RCC 7860 (cell line): ENCODE measurements around the gene CNGA3.

Experiments used
- DNase-seq: peaks from one replicate; pipeline ENCODE4 v3.0.0-alpha.2; 2015; ENCODE audit warnings: low spot score
- FAIRE-seq: peaks from 2 replicates; lab custom pipeline; 2012; peaks lifted over from hg19 to GRCh38; lab: Jason Lieb, UNC

The CNGA3 gene

GRCh38 chr2:98324181-98324580 lies 22.1 kb upstream of the CNGA3 start:
- DNase-seq (no peak), FAIRE-seq (no peak)

DNA sequence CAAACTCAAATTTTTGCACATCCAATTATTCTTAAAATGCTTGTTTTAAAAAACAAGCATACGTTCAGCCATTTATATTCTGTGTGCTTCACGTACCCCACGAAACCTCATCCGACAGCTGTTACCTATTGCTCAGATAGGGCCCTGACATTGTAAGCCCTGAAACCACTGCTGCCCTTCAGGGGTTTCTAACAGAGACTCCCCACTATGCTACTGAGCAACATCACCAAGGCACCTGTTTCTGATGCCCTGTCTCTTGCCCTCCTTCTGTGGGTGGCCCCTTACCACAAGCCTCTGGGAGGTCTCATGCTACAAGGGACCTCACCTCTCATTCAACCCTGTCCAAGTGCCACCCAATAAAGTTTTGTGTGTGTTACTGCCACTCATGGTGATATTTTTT lies 18.5 kb upstream of the CNGA3 start:
- DNase-seq = no peak
- FAIRE-seq = no peak

DNA sequence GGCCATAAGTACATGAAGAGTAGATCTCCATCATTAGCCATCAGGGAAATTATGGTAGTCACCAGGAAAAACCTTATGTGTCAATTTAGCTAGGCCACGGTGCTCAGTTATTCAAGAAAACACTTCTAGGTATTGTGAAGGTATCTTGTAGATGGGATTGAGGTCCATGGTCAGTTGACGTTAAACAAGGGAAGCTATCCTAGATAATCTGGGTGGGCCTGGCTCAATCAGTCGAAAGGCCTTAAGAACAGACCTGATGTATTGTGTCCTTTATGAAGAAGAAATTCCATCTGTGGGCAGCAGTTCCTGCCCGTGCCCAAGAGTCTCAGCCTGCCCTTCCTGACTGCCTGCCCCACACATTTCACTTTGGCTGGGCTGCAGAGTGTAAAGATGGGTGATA lies 16.7 kb upstream of the CNGA3 start:
- DNase-seq (no peak), FAIRE-seq (no peak)

DNA sequence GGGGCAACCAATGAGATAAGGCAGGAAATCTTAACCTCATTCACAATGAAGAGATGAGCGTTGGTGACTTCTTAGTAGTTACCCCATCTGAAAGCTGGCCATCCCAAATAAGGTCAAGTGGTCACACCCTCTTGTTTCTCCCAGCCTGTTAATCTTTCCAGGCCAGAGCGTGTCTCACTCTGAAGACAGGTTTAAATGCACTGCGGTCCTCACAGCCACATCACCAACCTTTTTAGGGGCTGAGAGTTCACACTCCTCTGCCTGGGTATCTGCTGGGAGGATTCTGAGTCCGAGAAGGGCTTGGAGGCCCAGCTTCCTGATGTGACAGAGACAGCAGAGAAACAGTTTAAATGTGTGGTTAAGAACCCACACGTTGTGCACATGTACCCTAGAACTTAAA lies 13.3 kb upstream of the CNGA3 start:
- no peak for FAIRE-seq
- no peak for DNase-seq

- peak; percentile 21 for DNase-seq
These were observed 12.3 kb upstream of the CNGA3 start for GRCh38 chr2:98333922-98334321.

DNA sequence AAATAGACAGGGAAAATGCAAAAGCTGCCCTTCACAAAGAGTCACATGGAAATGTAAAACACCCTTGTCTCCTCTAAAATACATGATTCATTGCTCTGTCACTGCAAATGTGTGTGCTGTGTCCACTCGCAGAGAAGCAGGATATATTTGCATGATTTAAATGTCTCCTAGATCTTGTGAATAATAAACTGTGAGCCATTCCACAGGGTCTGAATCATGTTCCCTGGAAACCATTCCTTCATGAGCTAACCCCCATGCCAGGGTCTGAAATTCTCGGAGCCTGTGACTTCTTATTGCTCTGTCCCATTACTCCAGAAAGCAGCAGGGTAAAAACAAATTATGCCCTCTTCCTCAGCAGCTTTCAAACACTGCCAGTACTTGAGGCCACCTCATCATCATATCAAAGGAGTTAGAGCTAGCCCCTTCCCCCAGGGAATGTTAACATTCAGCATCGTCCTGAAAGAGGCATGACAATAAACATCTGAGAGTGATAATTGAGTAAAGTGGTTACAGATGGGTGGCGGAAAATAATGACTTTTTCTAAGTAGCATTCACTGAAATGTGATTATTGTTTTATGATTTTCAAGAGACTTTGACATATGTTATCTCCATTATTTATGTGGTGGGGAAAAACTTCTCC lies 11.7 kb upstream of the CNGA3 start:
- peak; percentile 93 for DNase-seq
- FAIRE-seq = peak; percentile 97

More at GRCh38 chr2:98333922-98334321, 12.3 kb upstream of the CNGA3 start:
- FAIRE-seq = no peak

DNA sequence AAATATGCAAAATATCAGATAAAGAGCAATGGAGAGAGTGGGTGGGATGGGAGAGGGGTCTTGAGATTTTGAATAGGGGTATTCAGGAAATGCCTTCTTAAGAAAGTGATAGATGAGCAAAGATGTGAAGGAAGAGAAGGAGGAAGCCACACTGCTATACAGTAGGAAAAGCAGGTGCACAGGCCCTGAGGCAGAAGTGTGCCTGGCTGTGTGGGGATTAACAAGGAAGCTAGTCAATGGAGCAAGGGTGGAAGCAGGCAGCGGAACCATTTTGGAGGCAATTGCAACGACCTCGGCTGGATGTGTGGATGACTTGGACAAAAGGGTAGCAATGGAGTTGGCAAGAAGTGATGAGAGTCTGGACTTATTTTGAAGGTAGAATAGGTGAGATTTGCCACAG lies 11.0 kb upstream of the CNGA3 start:
- FAIRE-seq (no peak), DNase-seq (no peak)

DNA sequence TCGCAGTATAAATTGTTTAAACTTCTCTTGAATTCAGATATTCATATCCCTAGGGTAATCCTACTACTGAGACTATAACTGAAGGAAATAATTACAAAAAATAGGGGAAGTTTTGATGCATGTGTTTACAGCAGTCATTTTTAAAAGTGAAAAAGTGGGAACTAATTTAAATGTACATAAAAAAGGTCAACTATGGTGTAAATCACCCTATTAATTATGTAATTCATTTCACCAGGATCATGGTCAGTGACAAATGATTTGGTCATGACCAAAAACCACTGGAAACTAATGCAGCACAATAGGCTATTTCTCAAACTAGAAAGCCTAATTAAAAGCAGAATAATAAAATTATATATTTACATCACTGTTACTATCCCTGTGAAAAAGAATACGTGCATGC lies 5.0 kb upstream of the CNGA3 start:
- FAIRE-seq (no peak), DNase-seq (no peak)

DNA sequence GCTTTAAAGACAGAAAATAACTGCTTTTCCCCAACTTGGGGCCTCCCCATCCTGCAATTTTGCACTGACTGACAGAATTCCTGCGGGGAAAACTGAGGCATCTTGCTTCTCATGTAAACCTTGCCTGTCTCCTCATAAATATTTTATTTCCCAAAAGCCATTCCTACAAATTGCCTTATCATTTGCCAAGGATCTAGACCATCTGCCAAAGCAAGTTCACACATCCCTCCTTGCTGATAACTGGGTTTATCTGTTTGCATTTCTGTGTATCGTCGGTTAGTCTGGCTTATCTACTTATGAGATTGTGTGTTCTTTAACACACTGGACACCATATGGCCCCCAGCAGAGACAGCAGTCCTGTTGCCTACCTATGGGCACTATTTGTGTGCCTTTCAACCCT lies 3.0 kb upstream of the CNGA3 start:
- no peak for FAIRE-seq
- DNase-seq = no peak

GRCh38 chr2:98347298-98348065 lies 1.2 kb downstream of the CNGA3 start:
- FAIRE-seq (no peak), DNase-seq (no peak)

GRCh38 chr2:98348066-98348561 lies 1.9 kb downstream of the CNGA3 start:
- no peak for FAIRE-seq
- DNase-seq = peak; percentile 14

- no peak for DNase-seq
- FAIRE-seq = no peak
These were observed 4.2 kb downstream of the CNGA3 start for GRCh38 chr2:98350411-98350810.

- no peak for FAIRE-seq
- DNase-seq = no peak
These were observed 9.6 kb downstream of the CNGA3 start for GRCh38 chr2:98355881-98356280.

DNA sequence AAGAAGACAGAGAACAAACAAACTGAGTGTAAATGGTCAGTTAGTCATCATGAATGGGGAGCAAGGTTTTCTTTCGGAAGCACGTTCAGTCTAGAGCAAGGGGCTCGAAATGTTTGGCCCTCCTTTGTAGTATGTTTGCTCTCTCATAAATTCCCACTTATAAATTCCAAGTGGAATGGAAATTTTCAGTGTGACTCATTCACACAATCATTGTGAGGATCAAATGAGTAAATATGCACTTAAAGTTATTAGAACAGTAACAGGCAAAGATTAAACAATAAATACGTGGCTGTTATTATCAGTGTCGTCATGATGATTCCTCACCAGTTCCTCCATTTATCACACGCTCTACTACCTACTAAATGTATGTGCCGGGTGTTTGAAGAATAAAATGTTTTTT lies 10.5 kb downstream of the CNGA3 start:
- no peak for FAIRE-seq
- DNase-seq = no peak

GRCh38 chr2:98357849-98358248 lies 11.6 kb downstream of the CNGA3 start:
- DNase-seq = no peak

DNA sequence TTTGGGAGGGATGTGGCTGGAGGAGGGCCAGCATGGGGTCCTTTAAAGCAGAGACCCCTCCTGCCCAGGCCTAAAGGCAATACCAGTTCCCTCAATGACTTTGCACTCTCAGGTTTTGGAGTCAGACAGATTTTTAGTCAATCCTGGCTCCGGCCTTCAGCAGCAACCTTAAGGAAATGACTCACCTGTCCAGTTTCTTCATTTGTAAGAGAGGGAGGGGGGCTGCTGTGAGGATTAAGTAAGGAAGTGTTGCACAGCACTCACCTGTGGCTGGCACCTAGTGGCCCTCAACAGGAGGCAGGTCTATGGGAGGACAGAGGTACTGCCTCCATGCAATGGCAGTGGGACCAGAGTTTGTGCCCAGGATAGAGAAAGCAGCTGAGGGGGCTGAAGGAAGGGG lies 13.7 kb downstream of the CNGA3 start:
- FAIRE-seq = no peak
- no peak for DNase-seq

More at GRCh38 chr2:98357849-98358248, 11.6 kb downstream of the CNGA3 start:
- no peak for FAIRE-seq

- DNase-seq (no peak), FAIRE-seq (no peak)
These were observed 21.5 kb downstream of the CNGA3 start for GRCh38 chr2:98367721-98368120.

DNA sequence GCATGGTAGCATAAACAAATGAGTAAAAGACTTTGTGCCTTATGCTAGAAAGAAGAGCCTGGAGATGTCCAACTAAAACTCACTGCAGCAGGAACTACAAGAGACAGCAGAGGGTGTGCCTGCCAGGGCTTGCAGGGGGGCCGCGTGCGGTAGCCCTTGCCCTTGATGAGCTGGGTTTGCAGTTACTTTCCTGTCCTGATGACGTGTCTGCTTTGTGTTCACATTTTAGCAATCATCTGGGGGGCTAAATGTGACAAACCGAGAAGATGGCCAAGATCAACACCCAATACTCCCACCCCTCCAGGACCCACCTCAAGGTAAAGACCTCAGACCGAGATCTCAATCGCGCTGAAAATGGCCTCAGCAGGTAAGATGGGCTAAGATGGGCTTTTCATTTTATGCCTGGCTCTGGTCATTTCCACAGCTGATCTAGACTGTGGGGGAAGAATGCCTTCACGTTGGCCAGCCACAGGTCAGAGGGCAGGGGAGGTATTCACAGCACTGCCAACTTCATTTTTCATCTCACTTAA lies 23.5 kb downstream of the CNGA3 start:
- FAIRE-seq = no peak

DNA sequence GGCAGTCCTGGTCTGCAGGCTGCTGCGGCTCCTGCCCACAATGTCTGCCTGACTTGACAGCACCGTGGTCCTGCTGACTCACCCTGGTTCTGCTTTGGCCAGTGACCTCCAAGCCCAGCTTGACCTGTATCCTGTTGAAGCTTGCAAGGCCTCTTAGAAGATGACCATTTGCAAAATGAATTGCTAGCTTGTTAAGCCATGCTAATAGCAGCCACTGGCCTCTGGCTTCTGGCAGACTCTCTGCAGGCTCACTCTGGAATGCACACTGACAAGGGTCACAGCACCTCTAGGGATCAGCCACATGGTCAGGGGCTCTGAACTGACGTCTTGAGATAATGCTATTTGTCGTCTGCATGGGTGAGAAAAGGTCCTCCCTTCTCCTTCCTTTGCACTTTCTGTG lies 25.9 kb downstream of the CNGA3 start:
- DNase-seq = no peak

More for the DNA sequence above, 23.5 kb downstream of the CNGA3 start:
- no peak for DNase-seq

GRCh38 chr2:98372579-98372978 lies 26.3 kb downstream of the CNGA3 start:
- no peak for FAIRE-seq
- no peak for DNase-seq

More for the DNA sequence above, 25.9 kb downstream of the CNGA3 start:
- no peak for FAIRE-seq

DNA sequence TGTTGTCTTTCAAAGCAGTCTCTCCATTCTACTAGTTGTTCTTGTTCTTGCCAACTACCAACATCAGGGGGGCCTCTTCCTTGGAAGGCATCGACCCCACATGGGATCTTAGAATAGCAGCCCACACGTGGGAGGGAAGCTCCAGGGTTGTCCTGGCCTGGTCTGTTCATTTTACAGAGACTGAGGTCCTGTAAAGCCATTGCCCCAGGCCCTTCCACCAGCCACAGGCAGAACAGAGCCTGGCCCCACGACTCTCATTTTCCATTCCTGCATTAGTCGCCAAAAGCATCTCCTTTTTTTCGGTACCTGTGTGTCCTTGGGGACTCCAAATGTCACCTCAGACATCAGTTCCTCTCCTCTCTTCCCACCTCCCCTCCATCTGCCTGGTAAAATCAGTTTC lies 28.0 kb downstream of the CNGA3 start:
- FAIRE-seq = no peak
- no peak for DNase-seq

- FAIRE-seq (no peak), DNase-seq (no peak)
These were observed 28.8 kb downstream of the CNGA3 start for GRCh38 chr2:98374958-98375570.
